T1000 (cell line): ENCODE data around the gene IER5.
"Not testable (repeated sequence)": the region's sequence is repeated elsewhere in the genome, so short reads cannot be mapped to it uniquely, and the experiment has no call there.

ENCODE experiments used
- DNase-seq: peaks from one replicate; lab custom pipeline; 2025; ENCODE audit warnings: mixed read lengths; lab: John Stamatoyannopoulos, UW

Gene IER5

GRCh38 chr1:181088079-181089016, at the start of gene IER5:
IER5 (plus strand) TSS chr1:181088700; CDS start chr1:181088903, 203 bp downstream.
- DNase-seq: peak; percentile 98

- DNase-seq: no peak
Measured at GRCh38 chr1:181040284-181040865, 48.1 kb upstream of the IER5 start.

- DNase-seq: no peak
Measured at GRCh38 chr1:181043025-181043888, 45.2 kb upstream of the IER5 start.

- no peak for DNase-seq
Measured at GRCh38 chr1:181044449-181044966, 44.0 kb upstream of the IER5 start.

- not testable (repeated sequence) for DNase-seq
Measured at GRCh38 chr1:181045946-181046345, 42.6 kb upstream of the IER5 start.

GRCh38 chr1:181049378-181049777, 39.1 kb upstream of the IER5 start:
- no peak for DNase-seq

- no peak for DNase-seq
Measured at GRCh38 chr1:181050922-181051321, 37.6 kb upstream of the IER5 start.

- DNase-seq: no peak
Measured at GRCh38 chr1:181056560-181056959, 31.9 kb upstream of the IER5 start.

GRCh38 chr1:181057079-181057478, 31.4 kb upstream of the IER5 start:
- DNase-seq: no peak

- DNase-seq: no peak
Measured at GRCh38 chr1:181059435-181059834, 29.1 kb upstream of the IER5 start.

- no peak for DNase-seq
Measured at GRCh38 chr1:181060066-181060465, 28.4 kb upstream of the IER5 start.

- not testable (repeated sequence) for DNase-seq
Measured at GRCh38 chr1:181060947-181061346, 27.6 kb upstream of the IER5 start.

GRCh38 chr1:181061487-181061886, 27.0 kb upstream of the IER5 start:
- DNase-seq: no peak

- DNase-seq: no peak
Measured at GRCh38 chr1:181061891-181062835, 26.3 kb upstream of the IER5 start.

GRCh38 chr1:181062836-181063428, 25.6 kb upstream of the IER5 start:
- no peak for DNase-seq

- DNase-seq: no peak
Measured at GRCh38 chr1:181064011-181064623, 24.4 kb upstream of the IER5 start.

- DNase-seq: no peak
Measured at GRCh38 chr1:181064702-181065101, 23.8 kb upstream of the IER5 start.

- peak; percentile 34 for DNase-seq
Measured at GRCh38 chr1:181073638-181074037, 14.9 kb upstream of the IER5 start.

GRCh38 chr1:181075766-181076350, 12.6 kb upstream of the IER5 start:
- DNase-seq: no peak

GRCh38 chr1:181076852-181077251, 11.6 kb upstream of the IER5 start:
- DNase-seq: no peak
